ENCODE results near the gene COL5A1. TPM values are rescaled to one million over a fixed set of nuclear protein-coding genes. Genes with fewer than 3 reads are reported as not detected.
A peak's percentile ranks its signal among the peaks of the same experiment; 100 is the strongest.

The COL5A1 gene
- total RNA-seq, 8 experiments from 2014 or later: 1.9 to 141 (median 3.6) TPM

GRCh38 chr9:134752471-134753168 lies 111.0 kb downstream of the COL5A1 start:
- WGBS, 10 experiments: 50 to 100% (median 100%) methylated on average over 1 to 2 of the region's 16 CpGs; no CpG with 5 or more reads in 7 of the 10 experiments
- Histone ChIP-seq H3K4me1 (replicated peaks in 1 of 2) (peaks cover 18 to 20% of the 10 kb centered on the region in 2 donors), H3K4me3 (no peak overlapping the region), H3K27ac (no peak overlapping the region)
- in situ Hi-C loops (cut with MboI; ENCODE audit: low pct_unique_long_range_greater_than_20kb in 2 of 9, low sequenced_read_pairs in 9 of 9, unreplicated experiment in 9 of 9): no loop called here
- peak in 5 of 8 experiments; percentile 74 to 93 (median 92) for ATAC-seq (replicated peaks in 6 of 8)

GRCh38 chr9:134753191-134753590 lies 111.6 kb downstream of the COL5A1 start:
- H3K4me3 ChIP-seq: no peak overlapping the region
- in situ Hi-C loops (cut with MboI; ENCODE audit: low pct_unique_long_range_greater_than_20kb in 2 of 9, low sequenced_read_pairs in 9 of 9, unreplicated experiment in 9 of 9): no loop called here
- peaks cover 18 to 20% of the 10 kb centered on the region in 2 donors for H3K4me1 ChIP-seq (replicated peaks in 1 of 2)
- WGBS, 10 experiments: 100% methylated on average over 2 of the region's 11 CpGs; no CpG with 5 or more reads in 9 of the 10 experiments
- ATAC-seq (replicated peaks in 6 of 8): no peak
- H3K27ac ChIP-seq: no peak overlapping the region

- Histone ChIP-seq H3K27ac (no peak overlapping the region), H3K4me3 (no peak overlapping the region), H3K4me1 (replicated peaks in 1 of 2) (peaks cover 18 to 26% of the 10 kb centered on the region in 2 donors)
- in situ Hi-C loops (cut with MboI; ENCODE audit: low pct_unique_long_range_greater_than_20kb in 2 of 9, low sequenced_read_pairs in 9 of 9, unreplicated experiment in 9 of 9): no loop called here
- WGBS, 10 experiments: 19 to 90% (median 80%) methylated on average over 1 to 13 of the region's 14 CpGs; no CpG with 5 or more reads in 3 of the 10 experiments
- no peak for ATAC-seq (replicated peaks in 6 of 8)
Measured at GRCh38 chr9:134755221-134755907, 113.8 kb downstream of the COL5A1 start.

- H3K4me3 ChIP-seq: no peak overlapping the region
- ATAC-seq (replicated peaks in 6 of 8): no peak
- 94 to 97% methylated on average over 3 to 5 of the region's 10 CpGs; no CpG with 5 or more reads in 8 of the 10 experiments for WGBS, 10 experiments
- in situ Hi-C loops (cut with MboI; ENCODE audit: low pct_unique_long_range_greater_than_20kb in 2 of 9, low sequenced_read_pairs in 9 of 9, unreplicated experiment in 9 of 9): no loop called here
- no peak overlapping the region for H3K27ac ChIP-seq
- peaks cover 18 to 26% of the 10 kb centered on the region in 2 donors for H3K4me1 ChIP-seq (replicated peaks in 1 of 2)
Measured at GRCh38 chr9:134756098-134756497, 114.5 kb downstream of the COL5A1 start.

GRCh38 chr9:134757216-134757975 lies 115.8 kb downstream of the COL5A1 start:
- no peak overlapping the region for H3K4me3 ChIP-seq
- peaks cover 10 to 16% of the 10 kb centered on the region in 2 donors for H3K4me1 ChIP-seq (replicated peaks in 1 of 2)
- ATAC-seq (replicated peaks in 6 of 8): no peak
- no peak overlapping the region for H3K27ac ChIP-seq
- in situ Hi-C loops (cut with MboI; ENCODE audit: low pct_unique_long_range_greater_than_20kb in 2 of 9, low sequenced_read_pairs in 9 of 9, unreplicated experiment in 9 of 9): no loop called here
- 0 to 100% (median 90%) methylated on average over 1 to 5 of the region's 26 CpGs; no CpG with 5 or more reads in 5 of the 10 experiments for WGBS, 10 experiments

GRCh38 chr9:134758949-134759607 lies 117.5 kb downstream of the COL5A1 start:
- Histone ChIP-seq H3K4me1 (replicated peaks in 1 of 2) (peaks cover 0 to 12% of the 10 kb centered on the region in 2 donors), H3K27ac (no peak overlapping the region), H3K4me3 (no peak overlapping the region)
- in situ Hi-C loops (cut with MboI; ENCODE audit: low pct_unique_long_range_greater_than_20kb in 2 of 9, low sequenced_read_pairs in 9 of 9, unreplicated experiment in 9 of 9): no loop called here
- 20 to 100% (median 78%) methylated on average over 1 to 5 of the region's 9 CpGs; no CpG with 5 or more reads in 4 of the 10 experiments for WGBS, 10 experiments
- peak in 1 of 8 experiments; percentile 7 for ATAC-seq (replicated peaks in 6 of 8)

GRCh38 chr9:134759913-134760312 lies 118.3 kb downstream of the COL5A1 start:
- Histone ChIP-seq H3K27ac (no peak overlapping the region), H3K4me3 (no peak overlapping the region), H3K4me1 (replicated peaks in 1 of 2) (peaks cover 7 to 19% of the 10 kb centered on the region in 2 donors)
- ATAC-seq (replicated peaks in 6 of 8): no peak
- in situ Hi-C loops (cut with MboI; ENCODE audit: low pct_unique_long_range_greater_than_20kb in 2 of 9, low sequenced_read_pairs in 9 of 9, unreplicated experiment in 9 of 9): no loop called here
- 100% methylated on average over 1 to 2 of the region's 8 CpGs; no CpG with 5 or more reads in 8 of the 10 experiments for WGBS, 10 experiments

GRCh38 chr9:134760750-134761420 lies 119.3 kb downstream of the COL5A1 start:
- Histone ChIP-seq H3K27ac (no peak overlapping the region), H3K4me1 (replicated peaks in 1 of 2) (peaks cover 9 to 29% of the 10 kb centered on the region in 2 donors), H3K4me3 (no peak overlapping the region)
- in situ Hi-C loops (cut with MboI; ENCODE audit: low pct_unique_long_range_greater_than_20kb in 2 of 9, low sequenced_read_pairs in 9 of 9, unreplicated experiment in 9 of 9): no loop called here
- ATAC-seq (replicated peaks in 6 of 8): no peak
- 40 to 97% (median 85%) methylated on average over 1 to 5 of the region's 18 CpGs; no CpG with 5 or more reads in 6 of the 10 experiments for WGBS, 10 experiments

GRCh38 chr9:134764473-134765269 lies 123.1 kb downstream of the COL5A1 start:
- Histone ChIP-seq H3K4me1 (replicated peaks in 1 of 2) (peaks cover 14 to 46% of the 10 kb centered on the region in 2 donors), H3K4me3 (no peak overlapping the region), H3K27ac (no peak overlapping the region)
- WGBS, 10 experiments: 26 to 100% (median 63%) methylated on average over 1 to 17 of the region's 21 CpGs; no CpG with 5 or more reads in 2 of the 10 experiments
- peak in 5 of 8 experiments; percentile 16 to 54 (median 37) for ATAC-seq (replicated peaks in 6 of 8)
- in situ Hi-C loops (cut with MboI; ENCODE audit: low pct_unique_long_range_greater_than_20kb in 2 of 9, low sequenced_read_pairs in 9 of 9, unreplicated experiment in 9 of 9): no loop called here

GRCh38 chr9:134765785-134766184 lies 124.2 kb downstream of the COL5A1 start:
- no peak for ATAC-seq (replicated peaks in 6 of 8)
- H3K27ac ChIP-seq: no peak overlapping the region
- H3K4me3 ChIP-seq: no peak overlapping the region
- WGBS, 10 experiments: 76 to 100% (median 93%) methylated on average over 1 to 5 of the region's 15 CpGs; no CpG with 5 or more reads in 6 of the 10 experiments
- peaks cover 14 to 46% of the 10 kb centered on the region in 2 donors for H3K4me1 ChIP-seq (replicated peaks in 1 of 2)
- in situ Hi-C loops (cut with MboI; ENCODE audit: low pct_unique_long_range_greater_than_20kb in 2 of 9, low sequenced_read_pairs in 9 of 9, unreplicated experiment in 9 of 9): no loop called here

- Histone ChIP-seq H3K27ac (no peak overlapping the region), H3K4me1 (replicated peaks in 1 of 2) (peaks cover 14 to 46% of the 10 kb centered on the region in 2 donors), H3K4me3 (no peak overlapping the region)
- peak in 5 of 8 experiments; percentile 44 to 68 (median 62) for ATAC-seq (replicated peaks in 6 of 8)
- in situ Hi-C loops (cut with MboI; ENCODE audit: low pct_unique_long_range_greater_than_20kb in 2 of 9, low sequenced_read_pairs in 9 of 9, unreplicated experiment in 9 of 9): no loop called here
- 33 to 80% (median 70%) methylated on average over 2 to 5 of the region's 8 CpGs; no CpG with 5 or more reads in 7 of the 10 experiments for WGBS, 10 experiments
Measured at GRCh38 chr9:134766587-134766986, 125.0 kb downstream of the COL5A1 start.

All from motor neuron (in vitro differentiated cells).